ENCODE data around the gene NSUN7.
"Not testable (repeated sequence)": the region's sequence is repeated elsewhere in the genome, so short reads cannot be mapped to it uniquely, and the experiment has no call there.

Gene NSUN7

DNA sequence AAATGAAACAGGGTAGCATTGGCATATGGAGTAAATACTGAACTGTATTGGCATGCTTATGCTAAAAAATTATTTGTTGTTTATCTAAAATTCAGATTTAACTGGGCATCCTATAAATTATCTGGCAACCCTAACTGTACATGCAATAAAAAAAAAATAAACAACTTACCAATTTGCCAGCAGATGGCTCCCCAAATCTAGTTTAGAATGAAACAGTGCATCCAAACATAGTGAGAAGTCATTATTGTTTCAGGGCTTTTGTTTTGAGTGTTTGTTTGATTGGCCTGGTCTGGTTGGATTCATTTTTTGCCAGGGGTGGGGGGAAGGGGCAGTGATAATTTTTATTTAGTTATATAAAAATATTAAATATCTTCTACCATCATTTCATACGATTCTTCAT is 12.8 kb upstream of the NSUN7 start:
- DNase-seq: peak; percentile 42

DNA sequence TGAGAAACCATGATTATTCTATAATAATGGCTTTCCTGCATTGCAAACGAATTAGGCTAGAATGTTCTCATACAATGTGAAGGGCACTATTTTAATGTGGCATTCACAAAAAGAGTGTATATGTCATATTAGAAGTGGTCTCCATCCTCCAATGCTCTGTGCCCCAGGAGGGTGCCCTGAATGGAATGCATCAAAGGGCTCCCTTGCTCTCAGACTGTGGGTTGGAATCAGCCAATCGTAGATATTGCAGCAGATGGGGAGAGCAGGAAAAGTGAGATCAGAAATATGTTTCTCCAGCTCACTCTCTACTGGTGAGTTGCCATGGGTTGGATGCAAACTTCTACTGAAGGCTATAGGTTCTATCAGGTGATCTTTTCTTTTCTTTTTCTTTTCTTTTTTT is 11.9 kb upstream of the NSUN7 start:
- no peak for DNase-seq

DNA sequence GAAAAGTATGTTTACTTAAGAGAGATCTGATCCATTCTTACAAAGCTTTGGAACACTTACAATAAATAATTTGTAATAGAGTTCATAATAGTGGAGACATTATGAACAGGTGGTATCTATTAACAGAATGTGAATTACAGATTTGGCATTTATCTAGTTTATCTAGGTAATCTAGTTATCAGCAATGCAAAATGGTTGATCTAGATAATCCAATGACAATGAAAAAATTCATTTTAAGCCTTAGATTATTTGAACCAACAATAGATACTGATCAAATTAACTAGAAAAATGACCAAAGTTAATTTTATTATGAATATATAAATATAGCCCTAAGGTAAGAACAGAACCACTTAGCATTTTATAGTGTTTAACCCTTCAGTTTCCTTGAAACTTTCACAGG is 10.4 kb upstream of the NSUN7 start:
- no peak for DNase-seq

DNA sequence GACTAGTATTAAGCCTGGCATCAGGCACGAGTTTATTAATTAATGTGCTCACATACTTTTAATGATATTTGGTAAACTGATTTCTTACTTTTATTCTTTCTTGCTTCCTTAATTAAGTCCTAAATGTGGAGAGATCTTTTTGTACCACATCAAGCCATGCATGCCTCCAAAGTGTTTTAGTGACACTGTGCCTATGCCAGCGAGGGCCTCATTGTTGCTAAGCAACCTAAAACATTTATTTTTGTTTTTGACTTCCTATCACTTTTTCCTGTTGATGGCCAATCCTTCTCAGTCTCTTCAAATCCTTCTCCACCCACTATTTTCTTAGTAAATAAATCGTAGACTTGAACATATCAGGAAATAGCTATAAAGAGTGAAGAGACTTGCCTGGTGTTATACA is 5.5 kb upstream of the NSUN7 start:
- no peak for DNase-seq

DNA sequence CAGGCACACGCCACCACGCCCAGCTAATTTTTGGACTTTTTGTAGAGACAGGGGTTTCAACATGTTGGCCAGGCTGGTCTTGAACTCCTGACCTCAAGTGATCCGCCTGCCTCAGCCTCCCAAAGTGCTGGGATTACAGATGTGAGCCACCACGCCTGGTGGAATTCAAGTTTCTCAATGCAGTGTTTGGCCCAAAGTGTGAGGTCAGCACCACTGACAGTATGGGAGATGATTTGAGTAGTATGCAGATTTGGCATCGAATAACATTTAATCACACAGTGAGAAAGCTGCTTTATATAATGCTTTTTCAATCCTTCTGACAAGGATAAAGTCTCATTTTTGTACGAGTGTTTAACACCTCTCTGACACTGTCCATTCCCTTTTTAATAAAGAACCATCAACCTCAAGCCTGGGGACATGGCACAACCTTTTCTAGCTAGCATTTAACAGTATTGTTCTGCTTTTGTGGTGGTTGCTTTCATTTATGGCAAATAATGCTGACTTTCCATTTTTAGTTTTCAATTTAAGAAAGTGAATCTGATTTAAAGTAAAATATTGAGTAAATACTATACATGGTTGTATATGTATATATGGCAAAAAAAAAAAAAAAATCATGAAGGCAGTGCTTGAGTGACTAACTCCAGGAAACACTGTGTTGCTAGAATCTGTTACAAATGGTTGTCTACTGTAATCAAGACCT is 4.3 kb upstream of the NSUN7 start:
- no peak for DNase-seq

DNA sequence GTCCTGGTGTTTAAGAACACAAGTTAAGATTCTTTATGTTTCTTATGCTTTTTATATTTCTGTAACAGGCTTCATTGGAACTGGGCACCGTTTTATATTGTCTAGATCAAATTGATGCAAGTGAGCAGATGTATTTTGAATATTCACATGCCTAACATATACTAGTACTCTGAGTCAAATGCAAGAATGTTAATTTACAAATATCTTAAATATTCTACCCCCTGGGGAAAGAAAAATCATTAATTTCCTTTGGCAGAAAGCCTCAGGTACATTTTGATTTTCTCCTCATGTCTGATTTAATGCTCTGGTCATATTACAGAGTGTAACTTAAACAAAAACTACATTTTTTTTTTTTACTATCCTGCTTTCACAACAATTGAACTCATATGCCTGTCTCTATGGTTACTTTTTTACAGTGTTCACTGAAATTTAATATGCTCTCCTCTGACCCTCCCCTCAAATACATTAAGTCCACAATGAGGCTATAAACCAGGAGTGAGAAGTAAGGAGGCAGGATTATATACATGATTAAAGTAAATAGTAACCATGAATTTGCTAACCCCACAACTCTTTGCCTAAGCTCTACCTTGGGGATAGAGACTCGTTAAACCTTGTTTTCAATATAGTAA is 2.4 kb upstream of the NSUN7 start:
- DNase-seq: no peak

DNA sequence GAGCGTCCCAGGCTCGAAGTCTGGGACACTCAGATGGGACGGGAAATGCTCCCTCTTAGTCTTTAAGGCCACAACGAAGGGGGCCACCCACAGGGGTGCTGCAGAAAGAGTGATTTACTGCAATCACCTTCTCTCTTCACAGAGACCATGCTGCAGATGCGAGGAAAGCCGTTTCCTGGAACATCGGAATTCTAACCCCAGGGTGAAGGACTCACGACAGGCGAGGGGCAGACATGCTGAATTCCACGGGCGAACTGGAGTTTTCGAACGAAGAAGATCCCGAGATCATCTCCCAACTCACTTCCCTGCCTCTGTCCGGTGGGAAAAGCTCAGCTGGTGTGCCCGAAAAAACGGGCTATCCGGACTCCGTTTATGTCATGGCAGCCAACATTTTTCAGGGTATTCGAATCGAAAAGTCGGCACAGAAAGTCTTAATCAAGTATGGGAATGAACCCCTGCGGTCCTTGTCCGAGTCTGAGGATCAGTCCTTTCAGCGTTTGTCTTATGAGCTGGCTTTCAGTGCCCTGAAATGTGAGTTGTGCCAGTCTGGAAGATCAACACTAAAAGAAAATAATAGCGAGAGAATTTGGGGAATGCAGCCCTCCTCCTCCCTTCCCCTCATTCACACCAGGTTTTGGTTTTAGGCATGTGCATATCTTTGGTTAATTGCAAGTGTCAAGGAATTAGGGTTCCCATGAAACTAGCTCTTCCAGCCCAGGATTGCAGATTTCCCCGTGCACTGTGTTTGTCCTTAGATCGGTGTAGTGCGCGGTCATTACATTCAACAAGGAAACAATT is 905 bp downstream of the NSUN7 start:
- no peak for DNase-seq

DNA sequence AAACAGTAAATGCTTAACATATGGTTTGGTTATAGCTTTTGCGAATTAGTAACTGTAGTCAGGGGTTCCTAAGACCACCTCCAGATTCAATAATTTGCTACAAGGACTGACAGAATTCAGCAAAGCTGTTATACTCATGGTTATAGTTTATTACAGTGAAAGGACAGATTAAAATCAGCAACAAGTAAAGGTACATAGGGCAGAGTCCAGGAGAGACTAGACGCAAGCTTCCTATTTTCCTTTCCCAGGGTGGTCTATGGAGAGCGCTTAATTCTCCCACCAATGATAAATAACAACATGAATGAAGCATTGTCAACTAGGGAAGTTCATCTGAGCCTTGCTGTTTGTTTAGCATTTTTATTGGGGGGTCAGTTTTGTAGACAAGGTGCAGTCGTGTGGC is 5.9 kb downstream of the NSUN7 start:
- no peak for DNase-seq

DNA sequence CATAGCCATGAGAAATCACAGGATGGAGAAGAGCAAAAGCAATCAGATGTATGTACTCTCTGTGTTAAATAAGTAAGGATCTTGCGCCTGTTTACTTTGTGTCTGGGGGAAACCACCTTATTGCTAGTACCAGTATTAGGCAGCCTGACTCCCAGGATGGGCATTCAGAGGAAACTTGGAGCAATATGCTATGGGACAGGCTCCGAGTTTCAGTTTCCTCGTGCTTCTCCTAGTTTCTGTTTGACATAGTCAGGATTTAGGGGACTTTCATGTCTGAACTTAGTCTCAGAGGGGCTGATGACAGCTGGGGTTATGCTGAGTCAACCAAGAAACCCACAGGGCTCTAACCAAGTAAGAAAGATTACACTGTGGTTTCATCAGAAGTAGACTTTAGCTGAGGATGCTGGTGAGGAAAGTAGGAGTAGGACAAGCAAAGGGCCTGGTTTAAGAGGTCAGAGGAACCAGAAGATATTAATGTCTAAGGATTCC is 13.5 kb downstream of the NSUN7 start:
- no peak for DNase-seq

DNA sequence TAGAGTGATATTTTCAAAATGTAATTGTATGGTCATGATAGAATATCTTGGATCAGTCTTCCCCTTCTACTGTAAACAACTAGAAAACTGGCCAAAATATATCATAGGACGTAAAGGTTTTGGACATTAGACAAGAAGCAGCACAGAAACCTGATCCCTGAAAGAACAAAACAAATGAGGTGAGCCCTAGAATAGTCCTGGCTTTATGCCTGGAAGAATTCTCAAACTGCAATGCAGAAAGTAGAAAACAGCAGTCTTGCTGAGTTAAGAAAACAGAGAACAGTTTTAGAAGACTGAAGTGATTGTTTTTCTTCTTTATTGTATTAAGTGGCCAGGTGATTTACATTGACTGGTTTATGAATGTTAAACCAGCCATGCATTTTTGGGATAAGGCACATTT is 19.5 kb downstream of the NSUN7 start:
- no peak for DNase-seq

DNA sequence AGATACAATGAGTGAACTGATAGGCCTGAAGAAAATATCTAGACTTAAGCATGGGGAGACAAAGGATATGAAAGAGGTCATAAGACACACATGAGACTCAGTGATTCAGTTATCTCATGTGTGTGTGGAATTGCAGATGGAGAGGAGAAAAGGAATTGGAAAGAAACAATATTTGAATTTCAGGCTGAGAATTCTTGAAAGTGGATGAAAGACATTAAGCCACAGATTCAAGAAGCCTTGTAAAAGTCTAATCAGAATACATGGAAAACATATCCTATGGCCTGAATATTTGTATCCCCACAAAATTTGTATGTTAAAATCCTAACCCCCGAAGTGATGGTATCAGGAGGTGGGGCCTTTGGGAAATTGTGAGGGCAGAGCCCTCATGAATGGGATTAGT is 28.3 kb downstream of the NSUN7 start:
- no peak for DNase-seq

DNA sequence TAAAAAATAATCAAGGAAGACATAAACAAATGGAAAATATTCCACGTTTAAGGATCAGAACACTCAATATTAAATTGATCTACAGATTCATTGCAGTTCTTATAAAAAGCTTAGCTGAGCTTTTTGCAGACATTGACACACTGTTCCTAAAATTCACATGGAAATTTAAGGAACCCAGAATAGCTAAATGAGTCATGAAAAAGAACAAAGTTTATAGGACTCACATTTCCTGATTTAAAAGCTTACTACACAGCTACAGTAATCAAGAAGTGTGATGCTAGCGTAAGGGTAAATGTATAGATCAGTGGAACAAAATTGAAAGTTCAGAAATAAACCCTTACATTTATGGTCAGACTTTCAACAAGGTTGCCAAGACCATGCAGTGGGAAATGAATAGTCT is 33.1 kb downstream of the NSUN7 start:
- no peak for DNase-seq

DNA sequence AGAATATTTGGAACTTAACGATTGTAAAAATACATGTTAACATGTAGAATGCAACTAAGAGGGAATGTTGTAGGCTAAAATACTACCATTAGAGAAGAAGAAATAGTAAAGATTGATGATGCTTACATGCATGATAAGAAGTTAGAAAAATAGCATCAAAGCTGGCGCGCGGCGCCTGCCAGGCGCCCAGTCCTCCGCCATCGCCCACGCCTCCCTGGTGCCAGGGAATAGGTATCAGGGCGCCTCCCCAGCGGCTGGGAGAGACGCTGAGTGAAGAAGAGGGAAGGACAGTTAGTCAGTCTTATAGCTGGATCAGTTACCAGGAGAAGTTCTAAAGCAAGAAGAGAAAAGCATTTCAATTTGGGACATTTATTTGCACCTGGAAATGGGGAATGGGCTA is 36.0 kb downstream of the NSUN7 start:
- DNase-seq: no peak

DNA sequence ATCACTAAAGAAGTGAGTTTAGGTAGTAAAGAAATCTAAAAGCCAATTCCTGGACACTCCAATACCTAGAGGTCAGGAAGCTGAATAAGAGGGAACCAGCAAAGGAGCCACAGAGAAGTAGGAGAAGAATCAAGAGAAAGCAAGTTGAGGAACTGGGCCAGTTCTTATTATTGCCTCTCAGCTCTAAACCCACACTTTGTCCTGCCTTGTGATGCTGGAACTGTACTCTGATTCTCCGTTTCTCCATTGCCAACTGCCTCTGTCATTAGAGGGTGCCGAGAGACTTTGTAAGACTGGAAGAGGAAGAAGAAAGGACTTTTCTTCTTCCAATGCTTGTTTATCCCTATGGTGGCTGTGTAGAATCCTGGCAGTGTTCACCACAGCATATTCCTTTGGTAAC is 38.6 kb downstream of the NSUN7 start:
- no peak for DNase-seq

DNA sequence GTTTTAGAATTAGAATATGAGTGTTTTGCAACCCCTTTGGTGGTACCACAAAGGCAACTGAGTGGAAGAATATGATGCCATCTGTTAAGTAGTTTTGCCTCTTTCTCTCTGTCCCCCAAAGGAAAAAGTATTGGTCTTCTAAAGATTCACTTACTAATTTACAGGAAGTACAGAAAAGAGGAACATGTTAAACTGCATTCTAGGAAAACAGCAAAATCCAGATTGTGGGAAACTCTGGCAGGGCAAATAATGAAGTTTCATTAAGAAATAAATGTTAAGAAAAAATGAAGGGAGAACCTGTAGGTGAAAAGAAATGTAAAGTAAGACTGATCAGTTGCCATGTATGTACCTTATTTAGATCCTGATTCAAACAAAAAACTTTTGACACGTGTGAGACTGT is 39.3 kb downstream of the NSUN7 start:
- no peak for DNase-seq

DNA sequence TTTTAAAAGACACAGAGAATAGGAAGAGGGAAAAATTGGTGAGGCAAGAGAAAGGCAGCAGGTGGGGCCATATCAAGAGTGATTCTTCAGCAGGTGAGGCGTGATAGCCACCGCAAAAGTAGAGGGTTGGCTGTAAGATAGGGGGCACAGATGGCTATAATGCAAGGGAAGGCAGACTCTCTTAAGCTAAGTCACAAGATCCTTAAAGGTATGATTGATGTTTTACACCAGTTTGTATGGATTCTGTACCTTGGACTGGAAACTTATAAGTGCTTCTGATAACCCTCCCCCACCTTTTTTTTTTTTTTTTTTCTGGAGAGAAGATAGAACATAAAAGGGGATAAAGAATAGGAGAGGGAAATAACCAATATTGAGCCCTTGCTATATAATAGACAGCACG is 40.0 kb downstream of the NSUN7 start:
- DNase-seq: no peak

DNA sequence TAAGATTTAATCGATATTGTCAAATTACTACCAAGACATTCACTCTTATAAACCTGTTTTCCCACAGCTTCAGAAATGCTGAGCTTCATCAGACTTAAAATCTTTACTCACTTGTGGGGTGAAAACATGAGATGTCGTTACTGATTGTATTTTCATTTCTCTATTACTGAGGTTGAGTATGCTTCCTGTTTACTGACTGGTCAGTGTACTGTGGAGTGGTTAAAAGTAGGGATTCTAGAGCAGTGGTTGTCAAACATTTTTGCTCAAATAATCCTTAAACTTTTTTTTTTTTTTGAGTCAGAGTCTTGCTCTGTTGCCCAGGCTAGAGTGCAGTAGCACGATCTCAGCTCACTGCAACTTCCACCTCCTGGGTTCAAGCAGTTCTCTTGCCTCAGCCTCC is 50.3 kb downstream of the NSUN7 start:
- no peak for DNase-seq

DNA sequence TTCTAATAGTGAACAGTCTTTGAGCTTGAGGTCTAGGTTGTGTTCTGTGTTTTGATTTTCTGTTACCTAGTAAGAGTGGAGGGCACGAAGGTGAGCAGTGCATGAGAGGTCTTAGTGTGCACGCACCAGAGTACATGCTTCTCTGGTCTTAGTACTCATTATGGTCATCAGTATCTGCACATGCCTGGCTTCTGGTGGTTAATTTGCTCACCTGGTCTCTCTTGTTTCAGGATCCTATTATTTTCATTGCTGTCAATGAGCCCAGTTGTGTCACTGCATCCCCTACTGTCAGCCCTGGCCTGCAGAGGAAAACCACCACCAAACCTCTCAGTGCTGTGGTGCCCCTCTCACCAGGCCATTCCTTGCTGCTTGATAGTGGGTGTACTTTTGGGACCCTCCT is 54.8 kb downstream of the NSUN7 start:
- DNase-seq: no peak

DNA sequence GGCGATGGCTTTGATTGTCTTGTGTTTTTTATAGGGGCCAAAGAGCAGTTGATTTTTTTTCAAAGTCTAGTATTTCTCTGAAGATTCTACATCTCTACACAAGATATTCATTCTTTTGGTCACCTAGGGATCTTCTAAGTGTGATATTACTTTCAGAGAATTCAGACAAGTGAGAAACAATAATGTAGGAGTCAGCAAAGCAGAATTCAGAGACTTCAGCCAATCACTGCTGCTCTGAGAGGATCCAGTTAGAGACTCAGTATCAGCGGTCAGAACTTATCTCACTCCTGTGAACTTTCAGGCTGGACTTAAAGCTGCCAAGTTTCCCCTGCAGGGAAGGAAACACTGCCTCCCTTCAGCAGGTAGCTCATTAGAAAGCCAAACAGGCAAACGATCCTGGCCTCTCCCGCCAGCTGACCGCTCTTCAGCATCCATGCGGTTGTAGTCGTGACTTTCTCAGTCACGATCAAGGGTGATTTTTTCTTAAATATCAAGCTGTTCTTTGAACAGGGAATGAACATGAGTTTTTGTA is 59.2 kb downstream of the NSUN7 start:
- DNase-seq: no peak

DNA sequence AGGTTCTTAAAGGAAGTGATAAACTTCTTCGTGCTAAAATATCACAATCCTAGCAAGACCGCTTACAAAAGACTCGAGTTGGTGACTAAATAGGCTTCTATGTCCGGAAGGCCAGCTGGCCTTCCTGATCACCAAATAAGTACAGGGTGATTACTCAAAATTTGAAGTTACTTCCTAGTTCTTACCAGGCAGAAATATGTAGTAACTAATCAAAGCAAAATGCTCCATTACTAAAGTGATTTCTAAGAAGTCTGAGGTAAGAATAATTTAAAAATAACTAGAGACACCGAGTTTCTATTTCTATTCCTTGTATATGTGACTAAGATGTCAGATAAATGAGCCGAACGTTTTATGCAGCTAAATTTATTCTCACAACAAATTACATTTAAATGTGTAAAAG is 62.2 kb downstream of the NSUN7 start:
- DNase-seq: no peak

DNA sequence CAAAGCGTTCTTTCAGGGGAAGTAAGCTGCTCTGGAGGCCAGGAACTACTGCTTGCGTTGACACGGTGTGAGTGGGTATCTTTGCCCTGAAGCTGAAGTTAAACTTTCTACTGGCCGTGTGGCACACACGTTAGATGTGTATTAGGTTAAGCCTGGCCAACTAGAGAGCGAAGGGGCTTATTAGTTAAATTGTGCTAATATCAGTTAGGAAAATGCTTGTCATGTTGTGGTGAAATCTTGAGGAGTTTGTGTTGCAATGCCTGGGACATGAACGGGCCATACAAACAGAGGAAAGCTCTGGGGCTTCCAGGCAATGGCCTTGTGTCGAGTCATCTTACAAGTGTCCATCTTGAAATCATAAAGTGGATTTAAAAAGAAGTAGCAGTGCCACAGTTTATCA is 62.6 kb downstream of the NSUN7 start:
- no peak for DNase-seq

DNA sequence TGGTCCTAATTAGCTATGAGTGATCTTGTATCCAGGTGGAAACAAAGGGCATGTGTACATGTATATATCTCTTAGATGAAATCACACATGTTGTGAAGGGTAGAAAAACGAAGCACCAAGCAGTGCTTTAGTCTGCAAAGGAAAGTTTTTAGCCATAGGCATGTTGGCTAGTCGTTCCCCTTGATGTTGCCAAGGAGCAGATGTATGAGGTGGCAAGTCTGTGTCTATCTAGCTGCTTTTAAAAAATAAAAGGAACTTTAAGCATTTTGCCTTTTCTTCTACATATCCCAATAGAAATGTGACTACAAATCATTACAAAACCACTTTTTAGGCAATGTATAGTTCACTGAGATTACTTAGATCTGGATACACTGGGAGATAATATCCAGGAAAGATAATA is 63.1 kb downstream of the NSUN7 start:
- no peak for DNase-seq

DNA sequence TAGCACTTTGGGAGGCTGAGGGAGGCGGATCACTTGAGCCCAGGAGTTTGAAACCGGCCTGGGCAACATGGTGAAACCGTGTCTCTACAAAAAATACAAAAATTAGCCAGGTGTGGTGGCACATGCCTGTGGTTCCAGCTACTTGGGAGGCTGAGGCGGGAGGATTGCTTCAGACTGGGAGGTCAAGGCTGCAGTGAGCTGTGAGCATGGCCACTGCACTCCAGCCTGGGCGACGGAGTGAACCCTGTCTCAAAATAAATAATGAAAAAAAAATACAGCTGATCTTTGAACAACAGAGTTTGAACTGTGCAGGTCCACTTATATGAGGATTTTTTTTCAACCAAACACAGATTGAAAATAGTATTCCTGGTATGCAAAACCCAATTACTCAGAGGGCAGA is 67.4 kb downstream of the NSUN7 start:
- not testable (repeated sequence) for DNase-seq

DNA sequence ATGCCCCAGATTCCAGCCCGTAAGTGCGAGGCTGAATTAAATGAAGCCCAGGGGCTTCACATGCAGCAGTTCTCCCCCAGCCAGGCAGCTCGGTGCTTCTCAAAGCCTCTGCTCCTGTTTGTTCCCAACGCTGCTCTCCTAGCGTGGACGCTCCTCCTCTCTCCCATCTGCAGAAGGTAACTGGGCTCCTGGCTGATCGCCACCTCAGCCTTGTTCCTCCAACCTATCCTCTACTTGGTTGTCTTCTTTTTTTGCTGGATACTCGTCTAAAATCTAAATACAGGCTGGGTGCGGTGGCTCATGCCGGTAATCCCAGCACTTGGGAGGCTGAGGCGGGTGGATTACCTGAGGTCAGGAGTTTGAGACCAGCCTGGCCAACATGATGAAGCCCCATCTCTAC is 70.3 kb downstream of the NSUN7 start:
- DNase-seq: no peak

Data from hematopoietic multipotent progenitor cell treated with erythropoietin and hydrocortisone succinate and interleukin-3 and kit ligand, for 8 days (in vitro differentiated cells).